Tibial nerve (tissue), 4 donors: ENCODE measurements around the gene PEX11G. TPM values are rescaled to one million over a fixed set of nuclear protein-coding genes. Genes with fewer than 3 reads are reported as not detected.

Source experiments
- DNase-seq, 2 donors: peaks; one replicate each; pipeline ENCODE4 v3.0.0-alpha.2; 2019; ENCODE audit warnings: low spot score in 2 of 2
- H3K27ac ChIP-seq, 4 donors: fragments of 200-600 bp; sonication (generic) in 3 of 4; one replicate each; pipeline ENCODE4 v1.5.1; 2017 to 2019; ENCODE audit warnings: mild to moderate bottlenecking in 1 of 4
- H3K27me3 ChIP-seq, 2 donors: fragments of 200-600 bp; sonication (generic) in 1 of 2; one replicate each; pipeline versions ENCODE4 v1.5.1 to v1.6.0; 2017 to 2019
- H3K36me3 ChIP-seq, 3 donors: fragments of 200-600 bp; sonication (generic); one replicate each; pipeline ENCODE4 v1.5.1; 2018 to 2019
- H3K4me1 ChIP-seq, 4 donors: fragments of 200-600 bp; sonication (generic) in 3 of 4; one replicate each; pipeline ENCODE4 v1.5.1; 2017 to 2019
- H3K4me3 ChIP-seq, 4 donors: fragments of 200-600 bp; sonication (generic) in 3 of 4; one replicate each; pipeline ENCODE4 v1.5.1; 2017 to 2019; ENCODE audit warnings: mild to moderate bottlenecking in 1 of 4, moderate library complexity in 1 of 4
- H3K9me3 ChIP-seq, 4 donors: fragments of 200-600 bp; sonication (generic) in 3 of 4; one replicate each; pipeline ENCODE4 v1.5.1; 2017 to 2019
- EP300 ChIP-seq, 2 donors: sonication (generic); formaldehyde crosslinking; IDR thresholded peaks; one replicate each; pipeline ENCODE4 v1.6.1; 2017; ENCODE audit warnings: antibody characterized with exemption in 2 of 2, mild to moderate bottlenecking in 1 of 2
- POLR2A ChIP-seq, 2 donors: fragments of 450-650 bp; IDR thresholded peaks; one replicate each; pipeline ENCODE4 v1.6.1; 2017; ENCODE audit warnings: antibody characterized with exemption in 2 of 2, mild to moderate bottlenecking in 2 of 2, moderate library complexity in 2 of 2
- WGBS, 2 donors: methylation state at CpG; one replicate each; pipeline ENCODE4 v1.1.5; 2018; 5-methylcytosine and 5-hydroxymethylcytosine counted together
- total RNA-seq, 4 donors: library from RNA; depleted of rRNA; stranded (reverse); fragments of >200 nt; gene quantifications; one replicate each; pipeline ENCODE4 v1.1.0, GENCODE V29; 2016
- TF ChIP-seq, protein P1 (sequence below), 5 experiments: fragments of 200-600 bp in 3 of 5; fragments of 450-650 bp in 2 of 5; sonication (generic) in 3 of 5; IDR thresholded peaks; one replicate each; pipeline ENCODE4 v1.5.1; 2016 to 2019; ENCODE audit warnings: antibody characterized with exemption in 5 of 5, mild to moderate bottlenecking in 3 of 5, moderate library complexity in 2 of 5

Gene PEX11G
- total RNA-seq, 4 donors from 2014 or later: 4.4 to 9.2 (median 7.8) TPM

GRCh38 chr19:7467009-7467989 lies 21.5 kb downstream of the PEX11G start:
- no peaks in the 10 kb centered on the region for H3K9me3 ChIP-seq
- peaks cover 0 to 96% (median 43%) of the 10 kb centered on the region in 3 donors for H3K36me3 ChIP-seq
- no peak overlapping the region for H3K27ac ChIP-seq
- DNase-seq: no peak
- no peak for TF ChIP-seq POLR2A (IDR thresholded peaks at IDR 0.05)
- H3K4me3 ChIP-seq: no peak overlapping the region
- no peaks in the 10 kb centered on the region for H3K27me3 ChIP-seq
- no peaks in the 10 kb centered on the region for H3K4me1 ChIP-seq
- 94 to 96% methylated on average over 77 to 85 of the region's 86 CpGs for WGBS, 2 donors

DNA sequence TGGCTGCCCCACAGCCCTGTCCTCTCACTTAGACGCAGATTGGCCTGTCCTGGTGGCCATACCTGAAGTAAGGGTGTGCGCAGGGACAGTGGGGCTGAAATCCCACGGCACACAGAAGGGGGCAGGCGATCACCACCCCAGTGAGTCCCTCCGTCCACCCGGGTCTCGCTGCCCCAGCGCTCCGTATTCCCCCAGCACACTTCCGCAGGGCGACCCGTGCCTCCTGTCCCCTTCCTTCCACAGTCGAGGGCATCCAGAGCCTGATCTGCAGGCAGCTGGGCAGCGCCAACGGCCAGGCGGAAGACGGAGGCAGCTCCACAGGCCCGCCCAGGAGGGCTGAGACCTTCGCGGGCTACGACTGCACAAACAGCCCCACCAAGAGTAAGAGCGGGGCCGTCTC lies 25.3 kb downstream of the PEX11G start:
- no peaks in the 10 kb centered on the region for H3K9me3 ChIP-seq
- H3K4me1 ChIP-seq: no peaks in the 10 kb centered on the region
- H3K27ac ChIP-seq: no peak overlapping the region
- no peak for DNase-seq
- H3K36me3 ChIP-seq: peaks cover 0 to 95% (median 47%) of the 10 kb centered on the region in 3 donors
- 93 to 95% methylated on average over 19 to 23 of the region's 23 CpGs for WGBS, 2 donors
- no peak overlapping the region for H3K4me3 ChIP-seq
- H3K27me3 ChIP-seq: no peaks in the 10 kb centered on the region
- no peak for TF ChIP-seq POLR2A (IDR thresholded peaks at IDR 0.05)
- TF ChIP-seq EP300 (IDR thresholded peaks at IDR 0.05): no peak
- TF ChIP-seq, protein P1, sequence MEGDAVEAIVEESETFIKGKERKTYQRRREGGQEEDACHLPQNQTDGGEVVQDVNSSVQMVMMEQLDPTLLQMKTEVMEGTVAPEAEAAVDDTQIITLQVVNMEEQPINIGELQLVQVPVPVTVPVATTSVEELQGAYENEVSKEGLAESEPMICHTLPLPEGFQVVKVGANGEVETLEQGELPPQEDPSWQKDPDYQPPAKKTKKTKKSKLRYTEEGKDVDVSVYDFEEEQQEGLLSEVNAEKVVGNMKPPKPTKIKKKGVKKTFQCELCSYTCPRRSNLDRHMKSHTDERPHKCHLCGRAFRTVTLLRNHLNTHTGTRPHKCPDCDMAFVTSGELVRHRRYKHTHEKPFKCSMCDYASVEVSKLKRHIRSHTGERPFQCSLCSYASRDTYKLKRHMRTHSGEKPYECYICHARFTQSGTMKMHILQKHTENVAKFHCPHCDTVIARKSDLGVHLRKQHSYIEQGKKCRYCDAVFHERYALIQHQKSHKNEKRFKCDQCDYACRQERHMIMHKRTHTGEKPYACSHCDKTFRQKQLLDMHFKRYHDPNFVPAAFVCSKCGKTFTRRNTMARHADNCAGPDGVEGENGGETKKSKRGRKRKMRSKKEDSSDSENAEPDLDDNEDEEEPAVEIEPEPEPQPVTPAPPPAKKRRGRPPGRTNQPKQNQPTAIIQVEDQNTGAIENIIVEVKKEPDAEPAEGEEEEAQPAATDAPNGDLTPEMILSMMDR (IDR thresholded peaks at IDR 0.05): no peak

- Histone ChIP-seq H3K36me3 (peaks cover 0 to 90% (median 46%) of the 10 kb centered on the region in 3 donors), H3K27ac (no peak overlapping the region), H3K4me1 (no peaks in the 10 kb centered on the region), H3K27me3 (no peaks in the 10 kb centered on the region), H3K4me3 (no peak overlapping the region), H3K9me3 (no peaks in the 10 kb centered on the region)
- 80 to 82% methylated on average over 18 to 25 of the region's 28 CpGs for WGBS, 2 donors
- no peak for TF ChIP-seq POLR2A (IDR thresholded peaks at IDR 0.05)
- TF ChIP-seq, protein P1 (IDR thresholded peaks at IDR 0.05): no peak
- no peak for TF ChIP-seq EP300 (IDR thresholded peaks at IDR 0.05)
- DNase-seq: no peak
Observed at GRCh38 chr19:7461841-7462629, 26.8 kb downstream of the PEX11G start.

GRCh38 chr19:7460562-7460966 lies 28.3 kb downstream of the PEX11G start:
- Histone ChIP-seq H3K4me3 (no peak overlapping the region), H3K9me3 (no peaks in the 10 kb centered on the region), H3K27ac (no peak overlapping the region), H3K27me3 (no peaks in the 10 kb centered on the region), H3K4me1 (no peaks in the 10 kb centered on the region), H3K36me3 (peaks cover 0 to 94% (median 46%) of the 10 kb centered on the region in 3 donors)
- DNase-seq: no peak
- WGBS, 2 donors: 81 to 83% methylated on average over 14 of the region's 14 CpGs
- TF ChIP-seq POLR2A (IDR thresholded peaks at IDR 0.05): no peak
- TF ChIP-seq EP300 (IDR thresholded peaks at IDR 0.05): no peak
- TF ChIP-seq, protein P1 (IDR thresholded peaks at IDR 0.05): no peak

GRCh38 chr19:7459773-7460172 lies 29.1 kb downstream of the PEX11G start:
- 91 to 93% methylated on average over 19 to 20 of the region's 20 CpGs for WGBS, 2 donors
- no peak for DNase-seq
- Histone ChIP-seq H3K9me3 (no peaks in the 10 kb centered on the region), H3K27ac (no peak overlapping the region), H3K4me3 (no peak overlapping the region), H3K36me3 (peaks cover 0 to 94% (median 39%) of the 10 kb centered on the region in 3 donors), H3K4me1 (no peaks in the 10 kb centered on the region), H3K27me3 (no peaks in the 10 kb centered on the region)
- TF ChIP-seq, protein P1 (IDR thresholded peaks at IDR 0.05): no peak
- TF ChIP-seq EP300 (IDR thresholded peaks at IDR 0.05): no peak
- TF ChIP-seq POLR2A (IDR thresholded peaks at IDR 0.05): no peak
